ENCODE results near the gene PLA2G4B. TPM values are rescaled to one million over a fixed set of nuclear protein-coding genes. Genes with fewer than 3 reads are reported as not detected.

Gene PLA2G4B
- total RNA-seq, 1 experiment from 2014 or later, result 3.7 TPM

- H2BK5ac ChIP-seq (ENCODE audit: insufficient read length, low read length), result no peak overlapping the region
- no peak overlapping the region for H3K4me3 Mint-ChIP-seq
- no peak overlapping the region for H3K56ac ChIP-seq (ENCODE audit: insufficient read length, low read depth, low read length)
- H2AFZ ChIP-seq (ENCODE audit: low read length), result no peak overlapping the region
- no peak overlapping the region for H3K27ac ChIP-seq (ENCODE audit: insufficient read length, low read depth, low read length)
- H3K27me3 Mint-ChIP-seq (ENCODE audit: low read depth), result peaks cover 3% of the 10 kb centered on the region
- H3K23me2 ChIP-seq (ENCODE audit: insufficient read length, low read depth, low read length, poor library complexity, severe bottlenecking), result peaks cover 3% of the 10 kb centered on the region
- H3K79me1 ChIP-seq (ENCODE audit: insufficient read depth, low read depth, low read length, poor library complexity, severe bottlenecking), result no peaks in the 10 kb centered on the region
- H2BK12ac ChIP-seq (ENCODE audit: insufficient read length, low read depth, low read length), result no peak overlapping the region
- no peak overlapping the region for H4K5ac ChIP-seq (ENCODE audit: insufficient read length, low read depth, low read length)
- no peak overlapping the region for H4K91ac ChIP-seq (ENCODE audit: insufficient read length, low read depth, low read length)
- no peak overlapping the region for H3K4ac ChIP-seq (ENCODE audit: low read depth, low read length)
- no peaks in the 10 kb centered on the region for H3K4me1 ChIP-seq (ENCODE audit: insufficient read depth, low read length)
- H2AK5ac ChIP-seq (ENCODE audit: insufficient read length, low read length), result no peak overlapping the region
- H2BK20ac ChIP-seq (ENCODE audit: low read depth, low read length, poor library complexity, severe bottlenecking), result no peak overlapping the region
- no peak for TF ChIP-seq CTCF (conservative IDR thresholded peaks at IDR 0.05)
- H3K9me3 ChIP-seq (ENCODE audit: control insufficient read depth, low read depth, low read length), result no peaks in the 10 kb centered on the region
- H3K14ac ChIP-seq (ENCODE audit: insufficient read depth, low read length), result no peak overlapping the region; the same call in 1 of the 2 replicates
- no peak overlapping the region for H4K8ac ChIP-seq (replicated peaks; ENCODE audit: insufficient read length, low read depth, low read length)
- H3K9me3 Mint-ChIP-seq, result no peaks in the 10 kb centered on the region
- no peak overlapping the region for H2BK15ac ChIP-seq (ENCODE audit: low read depth, low read length)
- no peak overlapping the region for H3K27ac Mint-ChIP-seq
- no peak overlapping the region for H2BK120ac ChIP-seq (ENCODE audit: low read depth, low read length, poor library complexity, severe bottlenecking)
- H3K4me2 ChIP-seq (ENCODE audit: insufficient read depth, insufficient read length, low read length), result no peak overlapping the region
- H3K18ac ChIP-seq (ENCODE audit: insufficient read length, low read depth, low read length), result no peak overlapping the region
- H4K20me1 ChIP-seq (ENCODE audit: control insufficient read depth, insufficient read depth, insufficient read length), result no peaks in the 10 kb centered on the region
- no peaks in the 10 kb centered on the region for H3K79me2 ChIP-seq (ENCODE audit: insufficient read depth, low read length)
- DNase-seq, result no peak
- no peaks in the 10 kb centered on the region for H3K27me3 ChIP-seq (ENCODE audit: insufficient read depth, low read length)
- WGBS (ENCODE audit: extremely low coverage, insufficient read length, low lambda C conversion rate), result no CpG with 5 or more reads among the region's 17 CpGs
- peaks cover 8 to 16% of the 10 kb centered on the region in 2 experiments for H3K4me1 Mint-ChIP-seq
- H3K23ac ChIP-seq (ENCODE audit: insufficient read length, low read depth, low read length), result no peak overlapping the region
- peaks cover 1 to 7% (median 7%) of the 10 kb centered on the region in 3 experiments; a peak in 6 of 7 replicates for H3K36me3 Mint-ChIP-seq (ENCODE audit: insufficient read depth in 1 of 3, low read depth in 3 of 3)
- H3K9ac ChIP-seq (ENCODE audit: extremely low read depth, insufficient read length, low read length), result no peak overlapping the region
- H3T11ph ChIP-seq (ENCODE audit: low read length), result no peak overlapping the region
Measured at GRCh38 chr15:41852736-41853590, 14.3 kb downstream of the PLA2G4B start.
